PC-9 (cell line): ENCODE data around the gene KLF17. TPM values are rescaled to one million over a fixed set of nuclear protein-coding genes. Genes with fewer than 3 reads are reported as not detected.

ENCODE experiments used
- BruUV-seq: library from RNA; stranded (reverse); fragments of 400-500 nt; replicated peaks from 2 replicates; lab custom pipeline; 2021; lab: Mats Ljungman, UMichigan
- CTCF ChIA-PET: fragments of 300-600 bp; sonication (Branson Sonifier 250); formaldehyde crosslinking; loops from one replicate; lab custom pipeline; 2022; ENCODE audit warnings: antibody characterized with exemption; lab: Charles Lee
- POLR2A ChIA-PET: fragments of 300-600 bp; sonication (Branson Sonifier 250); formaldehyde crosslinking; loops from one replicate; lab custom pipeline; 2022; ENCODE audit warnings: antibody characterized with exemption; ENCODE audit not compliant: unreplicated experiment; lab: Charles Lee
- DNase-seq, 2 experiments: peaks; one replicate each; pipeline versions ENCODE4 v3.0.0 to v3.0.0-alpha.2; 2015 to 2022; ENCODE audit warnings: mixed read lengths in 1 of 2
- H2AFZ ChIP-seq: fragments of 200-600 bp; sonication (generic); 2 replicates; pipeline ENCODE4 v1.8.1; 2017; ENCODE audit warnings: antibody characterized with exemption
- H3F3A ChIP-seq: fragments of 200-600 bp; sonication (generic); 2 replicates; pipeline ENCODE4 v1.8.1; 2017; ENCODE audit warnings: antibody characterized with exemption, mild to moderate bottlenecking, low read depth; ENCODE audit not compliant: insufficient read depth
- H3K27ac ChIP-seq: fragments of 200-600 bp; sonication (generic); 2 replicates; pipeline ENCODE4 v1.6.1; 2016; ENCODE audit warnings: mixed run types
- H3K27me3 ChIP-seq: fragments of 200-600 bp; sonication (generic); 2 replicates; pipeline ENCODE4 v1.6.1; 2016; ENCODE audit warnings: low read depth, mixed run types; ENCODE audit not compliant: insufficient read depth
- H3K36me3 ChIP-seq: fragments of 200-600 bp; sonication (generic); 2 replicates; pipeline ENCODE4 v1.6.1; 2016; ENCODE audit warnings: low read depth, mixed run types
- H3K4me1 ChIP-seq: fragments of 200-600 bp; sonication (generic); replicated peaks from 2 replicates; pipeline ENCODE4 v1.6.1; 2016; ENCODE audit warnings: mixed run types; ENCODE audit not compliant: insufficient read depth
- H3K4me2 ChIP-seq: fragments of 200-600 bp; sonication (generic); 2 replicates; pipeline ENCODE4 v1.6.1; 2017; ENCODE audit warnings: mixed run types
- H3K4me3 ChIP-seq: fragments of 200-600 bp; sonication (generic); 2 replicates; pipeline ENCODE4 v1.6.1; 2016; ENCODE audit warnings: mixed run types
- H3K79me2 ChIP-seq: fragments of 200-600 bp; sonication (generic); 2 replicates; pipeline ENCODE4 v1.6.1; 2017; ENCODE audit warnings: low read depth, mixed run types
- H3K9me2 ChIP-seq: fragments of 200-600 bp; sonication (generic); 2 replicates; pipeline ENCODE4 v1.8.1; 2017; ENCODE audit warnings: mild to moderate bottlenecking; ENCODE audit not compliant: insufficient read depth
- H3K9me3 ChIP-seq: fragments of 200-600 bp; sonication (generic); 2 replicates; pipeline ENCODE4 v1.8.1; 2016; ENCODE audit warnings: low read depth; ENCODE audit not compliant: insufficient read depth
- H4K20me1 ChIP-seq: fragments of 200-600 bp; sonication (generic); 2 replicates; pipeline ENCODE4 v1.8.1; 2017; ENCODE audit not compliant: insufficient read depth
- EZH2 ChIP-seq: fragments of 200-600 bp; sonication (generic); IDR thresholded peaks from 2 replicates; pipeline ENCODE4 v1.8.0; 2017; ENCODE audit warnings: antibody characterized with exemption, low read depth
- intact Hi-C: fragments of 100-400 bp; cut with micrococcal nuclease; formaldehyde crosslinking; loops from one replicate; pipeline ENCODE4 v1.10.0; 2022; ENCODE audit not compliant: unreplicated experiment
- total RNA-seq: library from RNA; stranded (reverse); gene quantifications from 2 replicates; pipeline ENCODE4 v1.2.3, GENCODE V29; 2021
- TF ChIP-seq, protein P1 (sequence below): fragments of 200-600 bp; sonication (generic); conservative IDR thresholded peaks from 2 replicates; pipeline ENCODE4 v1.6.1; 2017; ENCODE audit warnings: mixed run types, antibody characterized with exemption, mild to moderate bottlenecking, moderate library complexity

The KLF17 gene
- total RNA-seq, 1 experiment from 2014 or later, result not detected

DNA sequence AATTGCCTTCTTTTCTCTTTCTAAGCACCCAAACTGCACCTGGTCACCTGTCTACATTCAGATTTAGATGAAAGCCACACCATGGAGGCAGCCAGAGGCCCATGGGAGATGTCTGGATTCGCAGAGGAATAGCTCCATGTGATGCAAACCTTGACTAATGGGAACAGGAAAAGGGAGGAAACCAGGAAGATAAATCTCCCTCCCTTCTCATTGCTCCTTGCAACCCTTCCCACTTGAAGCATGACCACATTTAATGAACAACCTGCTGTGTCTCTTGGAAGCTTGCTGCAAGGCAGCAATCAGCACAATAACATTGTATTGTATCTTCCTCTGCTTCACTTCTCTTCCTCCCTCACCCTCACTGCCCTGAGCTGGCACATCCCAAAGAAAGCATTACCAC is 42.6 kb upstream of the KLF17 start:
- CTCF ChIA-PET, result interaction anchor here (0.7 kb wide), 1 partner anchor 26 kb away, joined by 3 read pairs; no protein-coding TSS in a partner anchor
- Histone ChIP-seq H3K9me2 (no peaks in the 10 kb centered on the region), H3K27ac (no peak overlapping the region), H3K9me3 (no peaks in the 10 kb centered on the region), H3K4me2 (no peak overlapping the region), H4K20me1 (no peaks in the 10 kb centered on the region), H3F3A (no peaks in the 10 kb centered on the region), H2AFZ (no peak overlapping the region), H3K79me2 (no peaks in the 10 kb centered on the region), H3K4me3 (no peak overlapping the region), H3K36me3 (no peaks in the 10 kb centered on the region), H3K4me1 (no peaks in the 10 kb centered on the region), H3K27me3 (no peaks in the 10 kb centered on the region)
- POLR2A ChIA-PET, result no interaction called here
- DNase-seq, result no peak
- intact Hi-C loops, result no loop called here
- no TSS peak for BruUV-seq
- no peak for TF ChIP-seq EZH2
- TF ChIP-seq, protein P1, sequence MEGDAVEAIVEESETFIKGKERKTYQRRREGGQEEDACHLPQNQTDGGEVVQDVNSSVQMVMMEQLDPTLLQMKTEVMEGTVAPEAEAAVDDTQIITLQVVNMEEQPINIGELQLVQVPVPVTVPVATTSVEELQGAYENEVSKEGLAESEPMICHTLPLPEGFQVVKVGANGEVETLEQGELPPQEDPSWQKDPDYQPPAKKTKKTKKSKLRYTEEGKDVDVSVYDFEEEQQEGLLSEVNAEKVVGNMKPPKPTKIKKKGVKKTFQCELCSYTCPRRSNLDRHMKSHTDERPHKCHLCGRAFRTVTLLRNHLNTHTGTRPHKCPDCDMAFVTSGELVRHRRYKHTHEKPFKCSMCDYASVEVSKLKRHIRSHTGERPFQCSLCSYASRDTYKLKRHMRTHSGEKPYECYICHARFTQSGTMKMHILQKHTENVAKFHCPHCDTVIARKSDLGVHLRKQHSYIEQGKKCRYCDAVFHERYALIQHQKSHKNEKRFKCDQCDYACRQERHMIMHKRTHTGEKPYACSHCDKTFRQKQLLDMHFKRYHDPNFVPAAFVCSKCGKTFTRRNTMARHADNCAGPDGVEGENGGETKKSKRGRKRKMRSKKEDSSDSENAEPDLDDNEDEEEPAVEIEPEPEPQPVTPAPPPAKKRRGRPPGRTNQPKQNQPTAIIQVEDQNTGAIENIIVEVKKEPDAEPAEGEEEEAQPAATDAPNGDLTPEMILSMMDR, result no peak

DNA sequence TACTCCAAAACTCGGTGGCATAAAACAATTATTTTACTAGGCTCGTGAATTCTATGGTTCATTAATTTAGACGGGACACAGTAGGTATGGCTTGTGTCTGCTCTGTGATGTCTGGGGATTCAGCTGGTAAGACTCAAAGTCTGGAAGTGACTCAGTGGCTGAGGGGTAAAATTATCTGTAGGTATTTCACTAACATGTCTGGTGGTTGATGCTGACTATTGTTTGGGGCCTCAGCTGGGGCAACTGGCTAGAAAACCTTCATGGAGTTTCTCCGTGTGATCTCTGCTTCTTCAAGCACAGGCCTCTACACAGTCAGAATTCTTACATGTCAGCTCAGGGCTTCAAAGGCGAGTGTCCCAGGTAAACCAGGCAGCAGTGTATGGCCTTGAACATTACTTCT is 41.2 kb upstream of the KLF17 start:
- DNase-seq, result no peak
- POLR2A ChIA-PET, result no interaction called here

DNA sequence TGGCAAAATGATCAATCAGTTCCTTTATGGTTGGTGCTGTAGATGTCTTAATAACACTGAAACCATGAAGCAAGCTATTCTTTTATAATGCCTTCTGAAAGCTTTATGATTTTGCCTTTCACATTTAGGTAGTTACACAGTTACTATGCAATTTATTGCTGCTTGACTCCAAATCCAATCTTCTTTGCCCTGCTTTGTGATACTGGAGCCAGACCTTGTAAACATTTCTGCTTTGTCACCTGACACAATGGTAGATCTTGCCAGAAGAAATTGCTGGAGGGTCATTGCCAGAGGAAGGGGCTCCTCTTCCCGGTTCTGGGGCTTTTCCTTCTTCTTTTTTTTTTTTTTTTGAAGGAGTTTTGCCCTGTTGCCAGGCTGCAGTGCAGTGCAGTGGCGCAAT is 40.5 kb upstream of the KLF17 start:
- TF ChIP-seq, protein P1, result no peak
- TF ChIP-seq EZH2, result no peak
- no peaks in the 10 kb centered on the region for H4K20me1 ChIP-seq
- no peaks in the 10 kb centered on the region for H3K79me2 ChIP-seq
- no peak overlapping the region for H3K4me3 ChIP-seq
- no peaks in the 10 kb centered on the region for H3K4me1 ChIP-seq
- no peaks in the 10 kb centered on the region for H3F3A ChIP-seq
- H2AFZ ChIP-seq, result no peak overlapping the region
- H3K36me3 ChIP-seq, result no peaks in the 10 kb centered on the region
- intact Hi-C loops, result no loop called here
- H3K9me3 ChIP-seq, result no peaks in the 10 kb centered on the region
- H3K4me2 ChIP-seq, result no peak overlapping the region
- no peak for DNase-seq
- BruUV-seq, result no TSS peak
- no peak overlapping the region for H3K27ac ChIP-seq
- ChIA-PET CTCF (no interaction called here), POLR2A (no interaction called here)
- H3K27me3 ChIP-seq, result no peaks in the 10 kb centered on the region
- H3K9me2 ChIP-seq, result no peaks in the 10 kb centered on the region

More for the DNA sequence above, 41.2 kb upstream of the KLF17 start:
- Histone ChIP-seq H2AFZ (no peak overlapping the region), H3K36me3 (no peaks in the 10 kb centered on the region), H3K4me3 (no peak overlapping the region), H3K4me1 (no peaks in the 10 kb centered on the region), H3K9me3 (no peaks in the 10 kb centered on the region), H3K27me3 (no peaks in the 10 kb centered on the region), H3K27ac (no peak overlapping the region), H3F3A (no peaks in the 10 kb centered on the region), H4K20me1 (no peaks in the 10 kb centered on the region), H3K79me2 (no peaks in the 10 kb centered on the region), H3K9me2 (no peaks in the 10 kb centered on the region), H3K4me2 (no peak overlapping the region)
- CTCF ChIA-PET, result no interaction called here
- intact Hi-C loops, result no loop called here
- BruUV-seq, result no TSS peak
- no peak for TF ChIP-seq EZH2
- TF ChIP-seq, protein P1, result no peak
